ENCODE data around the gene RBM44. TPM values are rescaled to one million over a fixed set of nuclear protein-coding genes. Genes with fewer than 3 reads are reported as not detected.
A peak's percentile ranks its signal among the peaks of the same experiment; 100 is the strongest.

The RBM44 gene
- total RNA-seq, 1 experiment from 2014 or later, result 0.14 TPM

DNA sequence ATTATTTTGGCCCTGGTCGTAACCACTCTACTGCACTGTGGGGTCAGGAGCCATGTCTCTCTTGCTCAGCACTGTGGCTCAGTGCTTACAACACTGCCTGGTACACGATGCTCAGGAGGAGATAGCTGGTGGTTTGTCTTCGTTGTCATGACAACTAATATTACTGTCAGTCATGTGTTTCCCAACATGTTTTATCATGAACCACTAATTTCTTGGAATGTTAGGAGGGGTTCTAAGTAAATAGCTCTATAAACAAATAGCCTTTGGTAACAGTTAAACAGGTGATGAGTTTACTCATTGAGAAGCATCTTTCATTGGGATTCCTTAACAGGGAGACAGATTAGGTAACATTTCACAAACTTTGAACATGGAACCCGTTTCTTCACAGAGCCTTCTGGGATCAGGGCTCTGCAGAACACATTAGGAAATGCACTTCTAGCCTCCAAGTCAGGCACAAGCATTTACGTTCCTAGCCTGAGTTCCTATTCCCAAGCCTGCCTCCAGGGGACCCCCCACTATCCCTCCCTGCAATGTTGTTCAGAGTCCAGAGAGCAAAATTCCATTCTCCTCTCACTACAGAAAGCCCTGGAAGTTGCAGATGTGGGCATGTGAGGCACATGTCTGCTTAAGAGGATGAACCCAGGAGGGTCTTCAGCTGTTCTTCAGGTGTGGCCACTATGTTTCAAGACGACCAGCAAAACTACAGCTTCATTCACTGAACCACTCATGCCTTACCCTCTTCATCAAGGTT is 6.4 kb upstream of the RBM44 start:
- Mint-ChIP-seq H3K27ac (ENCODE audit: unreplicated experiment) (no peak overlapping the region), H3K9me3 (ENCODE audit: unreplicated experiment) (no peaks in the 10 kb centered on the region), H3K4me1 (ENCODE audit: low read depth, unreplicated experiment) (no peaks in the 10 kb centered on the region), H3K36me3 (ENCODE audit: insufficient read depth, unreplicated experiment) (no peaks in the 10 kb centered on the region), H3K4me3 (ENCODE audit: unreplicated experiment) (no peak overlapping the region), H3K27me3 (ENCODE audit: insufficient read depth, unreplicated experiment) (no peaks in the 10 kb centered on the region)
- no peaks in the 10 kb centered on the region for H3K36me3 ChIP-seq (ENCODE audit: control insufficient read depth, insufficient read depth, low read length)
- H3K9me3 ChIP-seq, result no peaks in the 10 kb centered on the region
- H3K4me1 ChIP-seq, result no peaks in the 10 kb centered on the region
- ChIA-PET POLR2A (no interaction called here), CTCF (no interaction called here)
- no TSS peak for BruUV-seq (replicated peaks)
- H3K4me3 ChIP-seq (ENCODE audit: low read depth, low read length), result no peak overlapping the region
- TF ChIP-seq, protein P1, sequence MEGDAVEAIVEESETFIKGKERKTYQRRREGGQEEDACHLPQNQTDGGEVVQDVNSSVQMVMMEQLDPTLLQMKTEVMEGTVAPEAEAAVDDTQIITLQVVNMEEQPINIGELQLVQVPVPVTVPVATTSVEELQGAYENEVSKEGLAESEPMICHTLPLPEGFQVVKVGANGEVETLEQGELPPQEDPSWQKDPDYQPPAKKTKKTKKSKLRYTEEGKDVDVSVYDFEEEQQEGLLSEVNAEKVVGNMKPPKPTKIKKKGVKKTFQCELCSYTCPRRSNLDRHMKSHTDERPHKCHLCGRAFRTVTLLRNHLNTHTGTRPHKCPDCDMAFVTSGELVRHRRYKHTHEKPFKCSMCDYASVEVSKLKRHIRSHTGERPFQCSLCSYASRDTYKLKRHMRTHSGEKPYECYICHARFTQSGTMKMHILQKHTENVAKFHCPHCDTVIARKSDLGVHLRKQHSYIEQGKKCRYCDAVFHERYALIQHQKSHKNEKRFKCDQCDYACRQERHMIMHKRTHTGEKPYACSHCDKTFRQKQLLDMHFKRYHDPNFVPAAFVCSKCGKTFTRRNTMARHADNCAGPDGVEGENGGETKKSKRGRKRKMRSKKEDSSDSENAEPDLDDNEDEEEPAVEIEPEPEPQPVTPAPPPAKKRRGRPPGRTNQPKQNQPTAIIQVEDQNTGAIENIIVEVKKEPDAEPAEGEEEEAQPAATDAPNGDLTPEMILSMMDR (IDR thresholded peaks at IDR 0.05; ENCODE audit: insufficient read depth in 1 of 2, low read depth in 1 of 2, low read length in 1 of 2, severe bottlenecking in 1 of 2, unreplicated experiment in 1 of 2), result peak; percentile 21 to 35
- intact Hi-C loops (cut with micrococcal nuclease; ENCODE audit: unreplicated experiment), result no loop called here
- peak in 1 of 2 experiments; percentile 24 for DNase-seq
- H3K27me3 ChIP-seq (replicated peaks; ENCODE audit: control insufficient read depth, insufficient read depth, low read length), result no peaks in the 10 kb centered on the region

DNA sequence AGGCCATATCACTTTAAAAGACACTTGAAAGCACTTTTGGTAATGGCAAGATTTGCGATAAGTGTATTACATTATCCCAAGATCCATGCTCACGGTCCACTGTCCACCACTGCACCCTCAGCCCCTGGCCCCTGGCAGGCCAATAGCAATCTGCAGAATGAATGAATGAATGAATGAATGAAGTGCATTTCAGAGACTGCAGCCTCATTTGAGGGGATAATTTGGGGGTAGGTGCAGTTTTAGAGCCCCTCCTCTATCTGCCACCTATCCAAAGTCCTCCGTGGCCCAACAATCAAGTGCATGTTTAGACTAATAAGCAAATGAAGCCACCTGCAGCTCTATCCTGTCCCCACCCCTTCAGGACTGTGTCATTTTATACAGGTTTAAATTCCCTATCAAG is 1.3 kb upstream of the RBM44 start:
- ChIA-PET POLR2A (no interaction called here), CTCF (no interaction called here)
- H3K27ac Mint-ChIP-seq (ENCODE audit: unreplicated experiment), result no peak overlapping the region
- no peak for DNase-seq
- Histone ChIP-seq H3K4me1 (no peaks in the 10 kb centered on the region), H3K27me3 (replicated peaks; ENCODE audit: control insufficient read depth, insufficient read depth, low read length) (no peaks in the 10 kb centered on the region), H3K4me3 (ENCODE audit: low read depth, low read length) (no peak overlapping the region), H3K36me3 (ENCODE audit: control insufficient read depth, insufficient read depth, low read length) (no peaks in the 10 kb centered on the region), H3K9me3 (no peaks in the 10 kb centered on the region)
- TF ChIP-seq, protein P1 (IDR thresholded peaks at IDR 0.05; ENCODE audit: insufficient read depth in 1 of 2, low read depth in 1 of 2, low read length in 1 of 2, severe bottlenecking in 1 of 2, unreplicated experiment in 1 of 2), result no peak
- no peaks in the 10 kb centered on the region for H3K9me3 Mint-ChIP-seq (ENCODE audit: unreplicated experiment)
- no peaks in the 10 kb centered on the region for H3K4me1 Mint-ChIP-seq (ENCODE audit: low read depth, unreplicated experiment)
- intact Hi-C loops (cut with micrococcal nuclease; ENCODE audit: unreplicated experiment), result no loop called here
- peaks cover 6% of the 10 kb centered on the region for H3K36me3 Mint-ChIP-seq (ENCODE audit: insufficient read depth, unreplicated experiment)
- no peaks in the 10 kb centered on the region for H3K27me3 Mint-ChIP-seq (ENCODE audit: insufficient read depth, unreplicated experiment)
- no TSS peak for BruUV-seq (replicated peaks)
- H3K4me3 Mint-ChIP-seq (ENCODE audit: unreplicated experiment), result no peak overlapping the region

DNA sequence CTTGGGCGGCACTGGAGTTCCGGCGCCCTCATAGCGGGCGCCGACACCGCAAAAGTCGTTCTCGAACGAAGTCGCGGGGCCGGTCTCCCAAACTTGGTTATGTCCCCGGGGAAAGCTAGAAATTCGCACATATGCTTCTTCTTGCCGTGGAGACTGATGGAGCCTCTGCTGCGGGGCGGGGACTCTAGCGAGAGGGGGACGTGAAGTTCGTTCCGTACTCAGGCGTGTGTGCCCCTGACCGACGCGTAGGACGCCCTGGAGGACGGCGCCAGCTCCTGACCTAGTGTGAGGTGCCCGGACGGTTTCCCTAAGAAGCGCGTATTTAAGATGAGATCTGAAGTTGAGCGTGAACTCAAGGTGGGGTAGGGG is 465 bp downstream of the RBM44 start:
- Histone ChIP-seq H3K4me3 (ENCODE audit: low read depth, low read length) (no peak overlapping the region), H3K27me3 (replicated peaks; ENCODE audit: control insufficient read depth, insufficient read depth, low read length) (no peaks in the 10 kb centered on the region), H3K9me3 (no peaks in the 10 kb centered on the region), H3K36me3 (ENCODE audit: control insufficient read depth, insufficient read depth, low read length) (no peaks in the 10 kb centered on the region), H3K4me1 (no peaks in the 10 kb centered on the region)
- intact Hi-C loops (cut with micrococcal nuclease; ENCODE audit: unreplicated experiment), result no loop called here
- BruUV-seq (replicated peaks), result no TSS peak
- Mint-ChIP-seq H3K27me3 (ENCODE audit: insufficient read depth, unreplicated experiment) (no peaks in the 10 kb centered on the region), H3K27ac (ENCODE audit: unreplicated experiment) (no peak overlapping the region), H3K4me1 (ENCODE audit: low read depth, unreplicated experiment) (no peaks in the 10 kb centered on the region), H3K36me3 (ENCODE audit: insufficient read depth, unreplicated experiment) (peaks cover 6% of the 10 kb centered on the region), H3K9me3 (ENCODE audit: unreplicated experiment) (no peaks in the 10 kb centered on the region), H3K4me3 (ENCODE audit: unreplicated experiment) (no peak overlapping the region)
- TF ChIP-seq, protein P1 (IDR thresholded peaks at IDR 0.05; ENCODE audit: insufficient read depth in 1 of 2, low read depth in 1 of 2, low read length in 1 of 2, severe bottlenecking in 1 of 2, unreplicated experiment in 1 of 2), result no peak
- POLR2A ChIA-PET, result no interaction called here
- no peak for DNase-seq
- CTCF ChIA-PET, result no interaction called here
